ENCODE measurements around the gene UPK2. TPM values are rescaled to one million over a fixed set of nuclear protein-coding genes. Genes with fewer than 3 reads are reported as not detected.

UPK2 gene
- polyA plus RNA-seq, 1 of the 3 experiments (the other 2 are of a cell fraction), result 0.15 TPM

GRCh38 chr11:118917481-118918127, 38.5 kb upstream of the UPK2 start:
- no peaks in the 10 kb centered on the region for H3K9me2 ChIP-seq
- peaks cover 55% of the 10 kb centered on the region for H3F3A ChIP-seq (replicated peaks; ENCODE audit: insufficient read depth)
- H3K27ac ChIP-seq (ENCODE audit: low read depth in 2 of 2, low read length in 1 of 2), result peak overlapping the region; percentile 30 to 100; a peak in 3 of 4 replicates
- CTCF ChIA-PET, result interaction anchor here (1.5 kb wide), 1 partner anchor 10 kb away, joined by 10 read pairs; no protein-coding TSS in a partner anchor
- H3K36me3 ChIP-seq (replicated peaks in 1 of 2; ENCODE audit: control insufficient read depth in 1 of 2, insufficient read depth in 2 of 2, low read length in 1 of 2), result peaks cover 0 to 3% of the 10 kb centered on the region in 2 experiments
- peak overlapping the region; percentile 73 for H3K4me2 ChIP-seq
- TF ChIP-seq POLR2AphosphoS5 (IDR thresholded peaks at IDR 0.05; ENCODE audit: low read depth, low read length) (no peak), RAD21 (IDR thresholded peaks at IDR 0.05; ENCODE audit: low read length) (no peak), SMC3 (IDR thresholded peaks at IDR 0.05; ENCODE audit: low read depth, low read length) (no peak), MEF2A (IDR thresholded peaks at IDR 0.05; ENCODE audit: borderline replicate concordance, low read depth) (no peak), USF2 (IDR thresholded peaks at IDR 0.05; ENCODE audit: borderline replicate concordance, low read depth, low read length) (no peak), FOXM1 (IDR thresholded peaks at IDR 0.05; ENCODE audit: low read depth) (no peak), ZBTB33 (IDR thresholded peaks at IDR 0.05; ENCODE audit: borderline replicate concordance, low read depth) (no peak), ELF1 (IDR thresholded peaks at IDR 0.05) (no peak), USF1 (IDR thresholded peaks at IDR 0.05; ENCODE audit: borderline replicate concordance, low read depth) (no peak), EZH2phosphoT487 (IDR thresholded peaks at IDR 0.05; ENCODE audit: borderline replicate concordance, low read depth) (no peak), RCOR1 (IDR thresholded peaks at IDR 0.05; ENCODE audit: low read length) (no peak), RFX5 (IDR thresholded peaks at IDR 0.05; ENCODE audit: low read length) (no peak), CHD2 (IDR thresholded peaks at IDR 0.05; ENCODE audit: low read length, partially characterized antibody) (no peak), EP300 (IDR thresholded peaks at IDR 0.05; ENCODE audit: borderline replicate concordance in 1 of 2, low read depth in 1 of 2, low read length in 1 of 2) (no peak)
- H3K9me3 ChIP-seq, result no peaks in the 10 kb centered on the region
- WGBS (ENCODE audit: low lambda C conversion rate), result 56% methylated on average over 5 of the region's 13 CpGs
- POLR2A ChIA-PET, result no interaction called here
- H2AFZ ChIP-seq (ENCODE audit: low read depth), result no peak overlapping the region
- peaks cover 97% of the 10 kb centered on the region for H3K79me2 ChIP-seq (ENCODE audit: insufficient read depth)
- H4K20me1 ChIP-seq (ENCODE audit: insufficient read depth), result peaks cover 28% of the 10 kb centered on the region
- no peaks in the 10 kb centered on the region for H3K27me3 ChIP-seq (ENCODE audit: insufficient read depth)
- no peak for DNase-seq
- no peak overlapping the region for H3K4me3 ChIP-seq (ENCODE audit: low read depth in 2 of 2, low read length in 1 of 2)
- H3K9ac ChIP-seq, result peak overlapping the region; percentile 54
- H3K4me1 ChIP-seq (ENCODE audit: control insufficient read depth in 1 of 2, insufficient read depth in 2 of 2, low read depth in 1 of 2, low read length in 1 of 2), result peaks cover 88 to 93% of the 10 kb centered on the region in 2 experiments; a peak in 3 of 4 replicates
